ENCODE results near the gene ZBTB9.
"Not testable (repeated sequence)": the region's sequence is repeated elsewhere in the genome, so short reads cannot be mapped to it uniquely, and the experiment has no call there.

The ZBTB9 gene

DNA sequence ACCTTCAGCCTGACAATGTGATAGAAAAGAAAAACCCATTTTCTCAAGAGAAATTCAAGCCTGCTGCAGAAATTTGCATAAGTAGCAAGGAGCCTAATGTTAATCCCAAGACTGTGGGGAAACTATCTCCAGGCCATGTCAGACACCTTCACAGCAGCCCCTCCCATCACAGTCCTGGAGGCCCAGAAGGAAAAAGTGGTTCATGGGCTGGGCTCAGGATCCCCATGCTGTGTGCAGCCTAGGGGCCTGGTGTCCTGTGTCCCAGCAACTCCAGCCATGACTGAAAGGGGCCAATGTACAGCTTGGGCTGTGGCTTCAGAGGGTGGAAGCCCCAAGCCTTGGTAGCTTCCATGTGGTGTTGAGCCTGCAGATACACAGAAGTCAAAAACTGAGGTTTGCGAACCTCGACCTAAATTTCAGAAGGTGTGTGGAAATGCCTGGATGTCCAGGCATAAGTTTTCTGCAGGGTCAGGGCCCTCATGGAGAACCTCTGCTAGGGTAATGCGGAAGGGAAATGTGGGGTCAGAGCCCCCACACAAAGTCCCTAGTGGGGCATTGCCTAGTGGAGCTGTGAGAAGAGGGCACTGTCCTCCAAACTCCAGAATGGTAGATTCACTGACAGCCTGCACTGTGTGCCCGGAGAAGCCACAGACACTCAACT, 11.8 kb downstream of the ZBTB9 start:
- DNase-seq = no peak

DNA sequence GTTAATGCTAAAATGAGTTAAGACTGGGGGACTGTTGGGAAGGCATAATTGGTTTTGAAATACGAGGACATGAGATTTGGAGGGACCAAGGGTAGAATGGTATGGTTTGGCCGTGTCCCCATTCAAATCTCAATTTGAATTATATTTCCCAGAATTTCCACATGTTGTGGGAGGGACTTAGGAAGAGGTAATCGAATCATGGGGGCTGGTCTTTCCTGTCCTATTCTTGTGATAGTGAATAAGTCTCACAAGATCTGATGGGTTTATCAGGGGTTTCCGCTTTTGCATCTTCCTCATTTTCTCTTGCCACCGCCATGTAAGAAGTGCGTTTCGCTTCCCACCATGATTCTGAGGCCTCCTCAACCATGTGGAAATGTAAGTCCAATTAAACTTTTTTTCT, 12.7 kb downstream of the ZBTB9 start:
- no peak for DNase-seq

DNA sequence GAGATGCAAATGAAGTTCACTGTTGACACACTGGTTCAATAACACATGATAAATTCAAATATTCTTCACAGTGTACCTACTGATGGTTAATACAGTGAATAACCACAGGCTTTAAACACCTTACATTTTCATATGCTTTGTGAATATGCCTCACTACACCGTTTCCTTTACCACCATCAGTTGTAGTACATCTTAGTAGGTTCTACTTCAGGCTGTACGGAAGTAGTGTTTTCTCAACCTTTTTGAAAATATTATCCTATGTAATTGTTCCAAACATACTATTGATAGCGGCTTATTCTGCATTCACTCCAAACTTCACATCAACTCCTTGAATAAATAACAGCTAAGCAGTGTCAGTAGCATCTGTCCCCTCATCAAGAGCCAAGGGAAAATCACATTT, 15.3 kb downstream of the ZBTB9 start:
- no peak for DNase-seq

DNA sequence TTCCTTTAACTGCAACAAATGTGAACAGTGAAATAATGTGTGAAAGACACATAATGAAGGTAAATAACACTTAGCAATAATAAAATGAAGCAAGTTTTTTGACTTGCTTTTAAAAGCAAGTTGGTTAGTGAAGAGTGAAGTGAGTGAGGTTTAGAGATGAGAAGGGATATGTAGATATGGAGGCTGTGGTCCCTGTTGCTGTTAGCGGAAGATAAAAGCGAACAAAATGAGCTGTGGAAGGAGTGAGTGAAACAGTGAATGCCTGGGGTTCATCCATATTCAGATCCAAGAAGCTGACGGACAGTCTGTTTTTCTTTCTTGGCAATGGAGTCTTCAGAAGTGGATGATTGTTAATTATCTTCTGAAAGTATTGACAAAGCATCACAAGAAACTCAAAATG, 23.5 kb downstream of the ZBTB9 start:
- no peak for DNase-seq

DNA sequence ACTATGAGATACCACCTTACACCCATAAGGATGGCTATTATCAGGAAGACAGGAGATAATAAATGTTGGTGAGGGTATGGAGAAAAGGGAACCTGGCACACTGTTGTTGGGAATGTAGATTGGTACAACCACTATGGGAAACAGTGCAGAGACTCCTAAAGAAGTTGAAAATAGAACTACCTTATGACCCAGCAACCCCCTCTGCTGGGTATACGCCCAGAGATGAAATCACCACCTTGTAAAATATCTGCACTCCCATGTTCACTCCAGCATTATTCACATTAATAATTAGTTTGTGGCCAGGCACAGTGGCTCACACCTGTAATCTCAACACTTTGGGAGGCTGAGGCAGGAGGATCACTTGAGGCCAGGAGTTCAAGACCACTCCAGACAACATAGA, 26.8 kb downstream of the ZBTB9 start:
- no peak for DNase-seq

DNA sequence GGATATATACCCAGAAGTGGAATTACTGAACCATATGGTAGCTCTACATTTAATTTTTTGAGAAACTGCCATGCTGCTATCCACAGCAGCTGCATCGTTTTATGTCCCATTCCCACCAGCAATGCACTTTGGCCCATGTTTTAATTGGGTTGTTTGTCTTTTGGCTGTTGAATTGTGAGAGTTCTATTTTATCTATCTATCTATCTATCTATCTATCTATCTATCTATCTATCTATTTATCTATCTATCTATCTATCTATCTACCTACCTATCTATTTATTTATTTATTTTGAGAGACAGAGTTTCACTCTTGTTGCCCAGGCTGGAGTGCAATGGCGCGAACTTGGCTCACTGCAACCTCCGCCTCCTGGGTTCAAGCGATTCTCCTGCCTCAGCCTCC, 28.2 kb downstream of the ZBTB9 start:
- not testable (repeated sequence) for DNase-seq

DNA sequence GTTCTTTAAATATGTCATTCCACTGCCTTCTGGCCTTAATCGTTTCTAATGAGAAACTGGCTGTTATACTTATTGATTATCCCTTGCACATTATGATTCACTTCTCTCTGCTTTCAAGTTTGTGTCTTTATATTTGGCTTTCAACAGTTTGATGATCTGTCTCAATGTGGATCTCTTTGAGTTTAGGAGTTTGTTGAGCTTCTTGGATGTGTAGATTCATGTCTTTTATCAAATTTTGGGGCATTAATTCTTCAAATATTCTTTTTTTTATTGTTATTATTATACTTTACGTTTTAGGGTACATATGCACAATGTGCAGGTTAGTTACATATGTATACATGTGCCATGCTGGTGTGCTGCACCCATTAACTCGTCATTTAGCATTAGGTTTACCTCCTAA, 29.3 kb downstream of the ZBTB9 start:
- DNase-seq = no peak

DNA sequence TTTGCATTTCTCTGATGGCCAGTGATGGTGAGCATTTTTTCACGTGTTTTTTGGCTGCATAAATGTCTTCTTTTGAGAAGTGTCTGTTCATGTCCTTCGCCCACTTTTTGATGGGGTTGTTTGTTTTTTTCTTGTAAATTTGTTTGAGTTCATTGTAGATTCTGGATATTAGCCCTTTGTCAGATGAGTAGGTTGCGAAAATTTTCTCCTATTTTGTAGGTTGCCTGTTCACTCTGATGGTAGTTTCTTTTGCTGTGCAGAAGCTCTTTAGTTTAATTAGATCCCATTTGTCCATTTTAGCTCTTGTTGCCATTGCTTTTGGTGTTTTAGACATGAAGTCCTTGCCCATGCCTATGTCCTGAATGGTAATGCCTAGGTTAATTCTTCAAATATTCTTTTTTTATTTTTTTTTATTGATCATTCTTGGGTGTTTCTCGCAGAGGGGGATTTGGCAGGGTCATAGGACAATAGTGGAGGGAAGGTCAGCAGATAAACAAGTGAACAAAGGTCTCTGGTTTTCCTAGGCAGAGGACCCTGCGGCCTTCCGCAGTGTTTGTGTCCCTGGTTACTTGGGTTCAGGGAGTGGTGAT, 30.4 kb downstream of the ZBTB9 start:
- not testable (repeated sequence) for DNase-seq

DNA sequence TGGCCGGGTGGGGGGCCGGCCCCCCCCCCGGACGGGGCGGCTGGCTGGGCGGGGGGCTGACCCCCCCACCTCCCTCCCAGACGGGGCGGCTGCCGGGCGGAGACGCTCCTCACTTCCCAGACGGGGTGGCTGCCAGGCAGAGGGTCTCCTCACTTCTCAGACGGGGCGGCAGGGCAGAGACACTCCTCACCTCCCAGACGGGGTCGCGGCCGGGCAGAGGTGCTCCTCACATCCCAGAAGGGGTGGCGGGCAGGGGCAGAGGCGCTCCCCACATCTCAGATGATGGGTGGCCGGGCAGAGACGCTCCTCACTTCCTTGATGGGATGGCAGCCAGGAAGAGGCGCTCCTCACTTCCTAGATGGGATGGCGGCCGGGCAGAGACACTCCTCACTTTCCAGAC, 31.3 kb downstream of the ZBTB9 start:
- not testable (repeated sequence) for DNase-seq

DNA sequence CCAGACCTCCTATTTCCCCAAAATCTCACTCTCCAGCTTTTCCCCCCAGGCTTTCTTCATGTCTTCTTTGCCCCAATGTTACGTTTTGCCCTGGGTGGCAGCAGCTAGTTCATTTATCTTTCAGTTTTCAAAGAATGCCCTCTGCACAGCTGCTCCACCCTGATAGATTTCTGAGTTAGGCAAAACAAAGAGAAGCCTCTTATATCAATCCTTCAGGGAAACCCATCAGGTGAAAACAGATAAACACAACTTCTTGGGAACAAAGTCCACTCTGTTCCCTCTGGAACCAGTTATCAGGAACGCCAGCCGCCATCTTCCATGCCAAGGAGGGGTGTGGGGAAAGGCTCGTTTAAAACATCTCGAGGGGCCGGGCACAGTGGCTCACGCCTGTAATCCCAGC, 34.0 kb downstream of the ZBTB9 start:
- DNase-seq = no peak

DNA sequence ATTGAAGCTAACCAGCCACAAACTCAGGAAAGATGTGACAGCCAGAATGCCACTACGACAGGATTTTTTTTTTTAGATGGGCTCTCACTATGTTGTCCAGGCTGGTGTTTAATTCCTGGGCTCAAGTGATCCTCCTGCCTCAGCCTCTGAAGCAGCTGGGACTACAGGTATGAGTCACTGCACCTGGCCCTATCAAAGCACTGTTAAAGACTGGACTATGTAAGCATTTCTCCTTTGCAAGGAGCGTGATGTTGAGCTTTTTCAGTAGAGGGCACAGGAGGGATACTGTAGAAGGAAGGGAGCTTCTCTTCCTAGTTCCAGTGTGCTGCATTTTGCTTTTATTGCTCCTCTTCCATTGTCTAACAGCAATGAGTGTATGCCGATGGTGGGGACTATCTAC, 35.8 kb downstream of the ZBTB9 start:
- no peak for DNase-seq

DNA sequence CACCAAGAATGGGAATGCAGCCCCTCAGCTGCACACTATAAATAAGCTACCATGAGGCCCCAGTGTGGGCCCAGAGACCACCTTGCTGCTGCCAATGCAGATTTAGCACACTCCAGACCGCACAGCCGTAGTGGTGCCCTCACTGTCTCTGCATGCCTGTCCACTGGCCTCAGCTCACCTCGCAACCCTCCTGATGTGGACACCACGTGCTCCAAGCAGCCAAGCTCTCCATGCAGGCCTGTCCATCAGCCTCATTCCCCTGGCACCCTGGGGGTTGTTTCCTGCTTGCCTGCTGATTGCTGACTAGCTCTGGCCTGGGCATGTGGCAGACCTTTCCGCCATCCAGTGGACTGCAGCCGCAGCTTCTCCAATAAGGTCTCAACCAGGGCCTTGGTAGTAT, 36.2 kb downstream of the ZBTB9 start:
- DNase-seq = no peak

DNA sequence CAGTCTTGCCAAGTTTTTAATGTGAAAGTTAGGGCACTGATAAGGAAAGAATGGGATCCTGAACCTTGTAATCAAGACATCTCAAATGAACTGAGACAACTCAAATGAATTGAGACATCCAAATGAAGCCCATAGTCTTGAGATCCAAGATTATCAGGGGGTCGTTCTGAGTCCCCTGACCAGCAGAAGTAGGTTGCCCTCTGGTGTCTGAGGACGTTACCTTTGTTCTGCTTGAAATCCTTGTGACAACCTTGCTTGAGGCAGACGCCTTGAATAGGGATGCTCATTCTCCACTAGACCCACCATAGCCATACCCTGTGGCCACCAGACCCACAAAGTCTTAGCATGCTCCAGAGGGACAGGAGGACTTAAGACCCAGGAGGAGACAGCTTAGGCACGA, 37.7 kb downstream of the ZBTB9 start:
- no peak for DNase-seq

DNA sequence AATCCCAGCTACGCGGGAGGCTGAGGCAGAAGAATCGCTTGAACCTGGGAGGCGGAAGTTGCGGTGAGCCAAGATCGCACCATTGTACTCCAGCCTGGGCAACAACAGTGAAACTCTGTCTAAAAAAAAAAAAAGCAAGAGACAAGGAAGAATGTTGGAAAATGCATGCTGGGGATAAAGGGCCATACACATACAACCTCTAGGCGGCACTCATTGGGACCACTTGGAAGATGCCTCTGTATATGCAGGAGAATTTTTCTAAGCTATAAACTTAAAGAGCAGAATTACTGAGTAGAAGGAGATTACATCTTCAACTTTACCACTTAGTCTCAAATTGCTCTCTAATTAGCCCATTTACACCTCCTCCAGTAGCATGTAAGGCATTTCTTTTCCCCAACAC, 42.8 kb downstream of the ZBTB9 start:
- DNase-seq = no peak

DNA sequence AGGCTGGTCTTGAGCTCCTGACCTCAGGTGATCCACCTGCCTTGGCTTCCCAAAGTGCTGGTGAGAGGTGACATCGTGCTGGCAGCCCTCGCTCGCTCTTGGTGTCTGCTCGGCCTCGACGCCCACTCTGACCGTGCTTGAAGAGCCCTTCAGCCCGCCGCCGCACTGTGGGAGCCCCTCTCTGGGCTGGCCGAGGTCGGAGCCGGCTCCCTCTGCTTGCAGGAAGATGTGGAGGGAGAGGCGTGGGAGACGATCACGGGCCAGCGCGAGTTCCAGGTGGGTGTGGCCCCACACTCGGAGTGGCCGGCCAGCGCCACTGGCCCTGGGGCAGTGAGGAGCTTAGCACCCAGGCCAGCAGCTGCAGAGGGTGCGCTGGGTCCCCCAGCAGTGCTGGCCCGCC, 48.1 kb downstream of the ZBTB9 start:
- no peak for DNase-seq

DNA sequence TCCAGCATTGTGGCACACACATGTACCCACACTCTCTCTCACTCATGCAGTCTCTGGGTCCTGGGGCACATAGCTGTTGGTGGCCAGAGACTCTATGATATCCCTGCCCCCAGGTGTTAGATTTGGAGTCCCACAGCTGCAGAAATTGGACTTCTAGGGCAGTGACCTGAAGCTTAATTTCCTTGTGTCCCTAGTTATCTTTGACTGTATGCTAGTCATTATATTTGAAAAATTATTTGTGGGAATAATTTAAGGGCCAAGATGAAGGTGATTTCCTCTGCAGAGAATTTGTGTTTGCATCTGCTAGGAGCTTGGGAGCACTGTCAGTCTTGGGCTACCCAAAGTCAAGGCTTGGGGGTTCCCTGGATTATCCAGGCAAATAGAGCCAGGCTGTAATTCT, 50.1 kb downstream of the ZBTB9 start:
- DNase-seq = no peak

DNA sequence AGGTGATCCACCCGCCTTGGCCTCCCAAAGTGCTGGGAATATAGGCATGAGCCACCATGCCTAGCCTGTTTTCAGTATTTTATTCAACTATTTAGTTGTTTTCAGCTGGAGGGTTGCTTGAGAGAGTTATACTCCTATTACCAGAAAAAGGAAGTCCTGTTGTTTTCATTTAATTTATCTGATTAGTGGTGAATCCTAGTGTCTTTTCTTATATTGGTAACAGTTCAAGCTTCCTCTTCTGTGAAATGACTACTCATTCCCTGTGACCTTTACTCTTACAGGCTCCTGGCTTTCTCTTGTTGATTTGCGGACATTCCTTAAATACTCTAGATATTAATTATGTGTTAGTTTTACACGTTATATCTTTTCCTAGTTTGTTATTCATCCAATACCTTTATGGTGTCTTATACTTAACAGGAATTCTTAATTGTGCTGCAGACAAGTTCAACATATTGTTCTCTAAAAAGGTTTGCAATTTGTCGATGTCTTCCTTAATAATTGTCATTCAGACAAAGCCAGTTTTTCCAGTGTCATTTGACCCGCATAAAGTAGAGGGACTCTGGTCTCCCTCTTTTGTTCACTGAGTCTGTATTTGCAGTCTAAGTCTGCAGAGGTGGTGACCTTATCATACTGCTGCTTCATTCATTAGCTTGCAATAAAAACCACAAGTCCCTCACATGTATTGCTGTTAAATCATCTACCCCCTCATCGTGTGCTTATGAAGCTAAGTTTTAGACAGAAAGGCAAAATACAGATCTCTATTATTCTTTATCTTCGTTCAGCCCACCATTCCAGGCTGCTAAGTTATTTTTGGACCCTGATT, 51.4 kb downstream of the ZBTB9 start:
- no peak for DNase-seq
